ENCODE data around the gene TLCD1. TPM values are rescaled to one million over a fixed set of nuclear protein-coding genes. Genes with fewer than 3 reads are reported as not detected.
A peak's percentile ranks its signal among the peaks of the same experiment; 100 is the strongest.

TLCD1 gene
- total RNA-seq, 2 donors from 2014 or later = 5.3 to 19.6 TPM

GRCh38 chr17:28756049-28756804, 30.2 kb upstream of the TLCD1 start:
- intact Hi-C loops (cut with DNase I) = no loop called here
- Histone ChIP-seq H3K27me3 (replicated peaks; ENCODE audit: insufficient read depth) (no peaks in the 10 kb centered on the region), H3K9me3 (no peaks in the 10 kb centered on the region), H3K27ac (peak overlapping the region in 1 of 2 donors; percentile 12), H3K4me1 (replicated peaks) (peaks cover 10% of the 10 kb centered on the region), H3K36me3 (no peaks in the 10 kb centered on the region), H3K4me3 (no peak overlapping the region)
- WGBS = 56% methylated on average over 5 of the region's 5 CpGs
- DNase-seq (ENCODE audit: low spot score) = no peak
- TF ChIP-seq POLR2AphosphoS5 (IDR thresholded peaks at IDR 0.05) (peak; percentile 51), CTCF (IDR thresholded peaks at IDR 0.05) (no peak)

- Histone ChIP-seq H3K4me3 (no peak overlapping the region), H3K9me3 (no peaks in the 10 kb centered on the region), H3K36me3 (no peaks in the 10 kb centered on the region), H3K27me3 (replicated peaks; ENCODE audit: insufficient read depth) (no peaks in the 10 kb centered on the region), H3K4me1 (replicated peaks) (peaks cover 3% of the 10 kb centered on the region), H3K27ac (no peak overlapping the region)
- TF ChIP-seq POLR2AphosphoS5 (IDR thresholded peaks at IDR 0.05) = no peak
- WGBS = 84% methylated on average over 7 of the region's 7 CpGs
- intact Hi-C loops (cut with DNase I) = no loop called here
- no peak for DNase-seq (ENCODE audit: low spot score)
These were observed 29.5 kb upstream of the TLCD1 start for GRCh38 chr17:28755486-28755885.

- Histone ChIP-seq H3K4me3 (no peak overlapping the region), H3K27me3 (replicated peaks; ENCODE audit: insufficient read depth) (no peaks in the 10 kb centered on the region), H3K9me3 (no peaks in the 10 kb centered on the region), H3K27ac (no peak overlapping the region), H3K36me3 (peaks cover 5% of the 10 kb centered on the region in 2 donors), H3K4me1 (replicated peaks) (peaks cover 13% of the 10 kb centered on the region)
- 87% methylated on average over 10 of the region's 10 CpGs for whole genome bisulfite sequencing
- no peak for DNase-seq (ENCODE audit: low spot score)
- intact Hi-C loops (cut with DNase I) = loop anchor here (2.0 kb wide), 1 partner anchor 25 kb away; the partner anchor contains the start of gene TLCD1
- TF ChIP-seq POLR2AphosphoS5 (IDR thresholded peaks at IDR 0.05) = no peak
These were observed 25.8 kb upstream of the TLCD1 start for GRCh38 chr17:28751600-28752366.

- peak; percentile 95 for DNase-seq (ENCODE audit: low spot score)
- H3K27ac ChIP-seq = peak overlapping the region; percentile 68 to 99
- WGBS = 19% methylated on average over 20 of the region's 20 CpGs
- no peaks in the 10 kb centered on the region for H3K27me3 ChIP-seq (replicated peaks; ENCODE audit: insufficient read depth)
- no peak overlapping the region for H3K4me3 ChIP-seq
- H3K36me3 ChIP-seq = peaks cover 5% of the 10 kb centered on the region in 2 donors
- intact Hi-C loops (cut with DNase I) = loop anchor here (2.0 kb wide), 1 partner anchor 24 kb away; the partner anchor contains the start of gene TLCD1
- no peaks in the 10 kb centered on the region for H3K9me3 ChIP-seq
- TF ChIP-seq POLR2A (IDR thresholded peaks at IDR 0.05) = peak; percentile 16
- TF ChIP-seq CTCF (IDR thresholded peaks at IDR 0.05) = peak; percentile 98 to 100 (median 99)
- peak; percentile 92 for TF ChIP-seq POLR2AphosphoS5 (IDR thresholded peaks at IDR 0.05)
- peaks cover 26% of the 10 kb centered on the region for H3K4me1 ChIP-seq (replicated peaks)
These were observed 24.4 kb upstream of the TLCD1 start for GRCh38 chr17:28750178-28751047.

GRCh38 chr17:28749516-28750177, 23.6 kb upstream of the TLCD1 start:
- Histone ChIP-seq H3K9me3 (no peaks in the 10 kb centered on the region), H3K27ac (peak overlapping the region; percentile 68 to 99), H3K36me3 (peaks cover 5% of the 10 kb centered on the region in 2 donors), H3K4me3 (no peak overlapping the region), H3K4me1 (replicated peaks) (peaks cover 26% of the 10 kb centered on the region), H3K27me3 (replicated peaks; ENCODE audit: insufficient read depth) (no peaks in the 10 kb centered on the region)
- TF ChIP-seq CTCF (IDR thresholded peaks at IDR 0.05) (no peak), POLR2A (IDR thresholded peaks at IDR 0.05) (no peak), POLR2AphosphoS5 (IDR thresholded peaks at IDR 0.05) (no peak)
- no peak for DNase-seq (ENCODE audit: low spot score)
- WGBS = 52% methylated on average over 11 of the region's 11 CpGs
- intact Hi-C loops (cut with DNase I) = loop anchor here (2.0 to 10.0 kb wide), 2 partner anchors 23 to 65 kb away; partner anchors contain the start of gene TLCD1
